ENCODE data around the gene CDC42BPA.

Gene CDC42BPA

GRCh38 chr1:227317523-227318015 lies 723 bp downstream of the CDC42BPA start:
- no peaks in the 10 kb centered on the region for H3K9me3 ChIP-seq (ENCODE audit: control insufficient read depth, insufficient read depth, low read length)
- no peaks in the 10 kb centered on the region for H3K36me3 ChIP-seq (ENCODE audit: control insufficient read depth, insufficient read depth, low read length)
- H3K4me1 ChIP-seq (ENCODE audit: control insufficient read depth, insufficient read depth, low read length) = no peaks in the 10 kb centered on the region; the same call in 1 of the 2 replicates
- peak overlapping the region; percentile 81 for H3K4me3 ChIP-seq (ENCODE audit: low read length)
- H3K27me3 ChIP-seq (ENCODE audit: control insufficient read depth, insufficient read depth, low read length) = no peaks in the 10 kb centered on the region
- H3K27ac ChIP-seq (ENCODE audit: low read length) = no peak overlapping the region
- DNase-seq (ENCODE audit: low read depth, low spot score) = no peak
- no CpG with 5 or more reads among the region's 30 CpGs for WGBS (ENCODE audit: insufficient coverage, insufficient read length)

DNA sequence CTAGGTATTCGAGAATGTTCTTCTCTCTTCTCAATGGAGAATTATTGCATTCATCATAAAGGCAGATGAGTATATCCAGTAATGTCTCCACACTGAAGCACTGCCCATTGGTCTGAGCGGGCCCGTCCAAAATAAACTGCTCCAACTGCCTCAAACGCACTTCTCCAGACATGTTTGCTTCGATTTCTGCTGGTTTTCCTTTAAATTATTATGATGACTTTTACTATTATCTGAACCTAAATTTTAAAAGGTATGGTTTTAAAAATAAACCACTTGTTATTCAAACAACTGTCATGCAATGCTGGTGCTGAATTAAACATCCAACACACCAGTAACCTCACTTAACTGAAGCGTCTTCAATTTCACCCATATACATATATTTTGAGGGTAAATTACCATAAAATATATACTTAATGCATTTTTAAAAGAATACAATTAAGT lies 1.3 kb downstream of the CDC42BPA start:
- no peaks in the 10 kb centered on the region for H3K27me3 ChIP-seq (ENCODE audit: control insufficient read depth, insufficient read depth, low read length)
- DNase-seq (ENCODE audit: low read depth, low spot score) = no peak
- H3K27ac ChIP-seq (ENCODE audit: low read length) = no peak overlapping the region
- H3K9me3 ChIP-seq (ENCODE audit: control insufficient read depth, insufficient read depth, low read length) = no peaks in the 10 kb centered on the region
- H3K4me3 ChIP-seq (ENCODE audit: low read length) = peak overlapping the region; percentile 81; the same call in 1 of the 2 replicates
- no peaks in the 10 kb centered on the region for H3K36me3 ChIP-seq (ENCODE audit: control insufficient read depth, insufficient read depth, low read length)
- H3K4me1 ChIP-seq (ENCODE audit: control insufficient read depth, insufficient read depth, low read length) = no peaks in the 10 kb centered on the region; the same call in 1 of the 2 replicates
- no CpG with 5 or more reads among the region's 6 CpGs for WGBS (ENCODE audit: insufficient coverage, insufficient read length)

DNA sequence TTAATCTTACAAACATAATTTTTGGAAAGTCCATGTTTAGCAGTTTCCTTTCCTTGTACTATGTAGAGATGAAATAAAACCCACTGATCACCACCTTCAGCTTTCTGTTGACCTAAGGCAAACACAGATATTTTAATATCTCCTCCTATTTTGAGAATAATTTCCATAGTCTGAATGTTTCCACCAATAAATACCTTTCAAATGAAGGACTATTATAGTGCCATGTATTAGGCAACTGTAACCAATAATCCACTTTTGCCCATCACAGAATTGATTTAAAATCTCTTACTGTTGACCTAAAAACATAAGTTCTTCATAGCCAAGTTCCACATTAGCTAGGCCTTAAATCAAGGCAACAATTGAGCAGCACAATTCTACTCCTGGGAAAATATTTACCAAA lies 1.8 kb downstream of the CDC42BPA start:
- Histone ChIP-seq H3K36me3 (ENCODE audit: control insufficient read depth, insufficient read depth, low read length) (no peaks in the 10 kb centered on the region), H3K4me3 (ENCODE audit: low read length) (peak overlapping the region; percentile 43; the same call in 1 of the 2 replicates), H3K4me1 (ENCODE audit: control insufficient read depth, insufficient read depth, low read length) (no peaks in the 10 kb centered on the region; the same call in 1 of the 2 replicates), H3K27ac (ENCODE audit: low read length) (no peak overlapping the region), H3K9me3 (ENCODE audit: control insufficient read depth, insufficient read depth, low read length) (no peaks in the 10 kb centered on the region), H3K27me3 (ENCODE audit: control insufficient read depth, insufficient read depth, low read length) (no peaks in the 10 kb centered on the region)
- DNase-seq (ENCODE audit: low read depth, low spot score) = no peak

- no peak for DNase-seq (ENCODE audit: low read depth, low spot score)
- Histone ChIP-seq H3K36me3 (ENCODE audit: control insufficient read depth, insufficient read depth, low read length) (no peaks in the 10 kb centered on the region), H3K4me3 (ENCODE audit: low read length) (peak overlapping the region; percentile 69; the same call in 1 of the 2 replicates), H3K4me1 (ENCODE audit: control insufficient read depth, insufficient read depth, low read length) (no peaks in the 10 kb centered on the region; the same call in 1 of the 2 replicates), H3K27me3 (ENCODE audit: control insufficient read depth, insufficient read depth, low read length) (no peaks in the 10 kb centered on the region), H3K9me3 (ENCODE audit: control insufficient read depth, insufficient read depth, low read length) (no peaks in the 10 kb centered on the region), H3K27ac (ENCODE audit: low read length) (no peak overlapping the region)
- WGBS (ENCODE audit: insufficient coverage, insufficient read length) = no CpG with 5 or more reads among the region's 7 CpGs
Observed at GRCh38 chr1:227315629-227316346, 2.5 kb downstream of the CDC42BPA start.

DNA sequence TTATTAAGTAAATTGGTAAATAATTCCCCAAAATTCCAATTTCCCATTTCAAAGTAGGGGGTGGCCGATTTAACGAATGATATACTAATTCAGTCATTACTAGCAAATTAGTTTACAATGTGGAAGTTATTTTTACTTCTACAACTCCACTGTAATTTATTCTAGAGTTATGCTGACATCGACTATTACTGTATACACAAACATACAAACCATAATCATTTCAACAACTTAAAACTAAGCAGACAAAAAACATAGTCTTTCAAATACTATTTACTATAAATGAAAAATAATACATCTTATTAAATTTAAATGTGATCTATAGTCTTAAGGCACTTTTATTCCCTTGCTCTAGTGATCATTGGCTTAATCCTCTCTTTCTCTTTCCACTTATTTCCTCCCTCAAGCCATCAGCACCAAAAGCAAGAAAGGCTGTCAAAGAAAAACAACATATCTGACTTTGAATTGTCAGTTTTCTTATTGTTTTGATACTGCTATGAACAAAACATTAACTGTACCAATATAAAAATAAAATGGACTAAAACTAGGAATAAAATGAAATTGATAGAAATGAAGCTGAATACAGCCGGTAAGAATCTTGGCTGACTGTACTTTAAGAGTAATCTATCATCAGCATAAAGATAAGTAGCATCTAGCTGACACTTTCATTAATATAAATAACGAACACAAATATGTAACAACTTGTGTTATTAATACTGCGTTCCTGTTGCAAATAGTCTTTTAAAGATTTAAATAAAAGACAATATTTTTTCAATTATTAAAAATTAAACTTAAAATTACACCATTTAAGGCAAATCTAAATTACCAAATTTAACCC lies 4.1 kb downstream of the CDC42BPA start:
- no peaks in the 10 kb centered on the region for H3K27me3 ChIP-seq (ENCODE audit: control insufficient read depth, insufficient read depth, low read length)
- no peak for DNase-seq (ENCODE audit: low read depth, low spot score)
- no CpG with 5 or more reads among the region's 6 CpGs for WGBS (ENCODE audit: insufficient coverage, insufficient read length)
- no peak overlapping the region for H3K4me3 ChIP-seq (ENCODE audit: low read length)
- no peaks in the 10 kb centered on the region for H3K9me3 ChIP-seq (ENCODE audit: control insufficient read depth, insufficient read depth, low read length)
- no peaks in the 10 kb centered on the region; the same call in 1 of the 2 replicates for H3K4me1 ChIP-seq (ENCODE audit: control insufficient read depth, insufficient read depth, low read length)
- H3K27ac ChIP-seq (ENCODE audit: low read length) = no peak overlapping the region
- no peaks in the 10 kb centered on the region for H3K36me3 ChIP-seq (ENCODE audit: control insufficient read depth, insufficient read depth, low read length)

- Histone ChIP-seq H3K4me1 (ENCODE audit: control insufficient read depth, insufficient read depth, low read length) (no peaks in the 10 kb centered on the region; the same call in 1 of the 2 replicates), H3K9me3 (ENCODE audit: control insufficient read depth, insufficient read depth, low read length) (no peaks in the 10 kb centered on the region), H3K27ac (ENCODE audit: low read length) (no peak overlapping the region), H3K36me3 (ENCODE audit: control insufficient read depth, insufficient read depth, low read length) (no peaks in the 10 kb centered on the region), H3K4me3 (ENCODE audit: low read length) (no peak overlapping the region), H3K27me3 (ENCODE audit: control insufficient read depth, insufficient read depth, low read length) (no peaks in the 10 kb centered on the region)
- no peak for DNase-seq (ENCODE audit: low read depth, low spot score)
- no CpG with 5 or more reads among the region's 6 CpGs for WGBS (ENCODE audit: insufficient coverage, insufficient read length)
Observed at GRCh38 chr1:227312361-227313025, 5.8 kb downstream of the CDC42BPA start.

GRCh38 chr1:227311389-227312001 lies 6.8 kb downstream of the CDC42BPA start:
- H3K4me1 ChIP-seq (ENCODE audit: control insufficient read depth, insufficient read depth, low read length) = no peaks in the 10 kb centered on the region; the same call in 1 of the 2 replicates
- whole genome bisulfite sequencing (ENCODE audit: insufficient coverage, insufficient read length) = no CpG with 5 or more reads among the region's 4 CpGs
- no peaks in the 10 kb centered on the region for H3K36me3 ChIP-seq (ENCODE audit: control insufficient read depth, insufficient read depth, low read length)
- DNase-seq (ENCODE audit: low read depth, low spot score) = no peak
- H3K27me3 ChIP-seq (ENCODE audit: control insufficient read depth, insufficient read depth, low read length) = no peaks in the 10 kb centered on the region
- no peaks in the 10 kb centered on the region for H3K9me3 ChIP-seq (ENCODE audit: control insufficient read depth, insufficient read depth, low read length)
- H3K4me3 ChIP-seq (ENCODE audit: low read length) = no peak overlapping the region
- H3K27ac ChIP-seq (ENCODE audit: low read length) = no peak overlapping the region

DNA sequence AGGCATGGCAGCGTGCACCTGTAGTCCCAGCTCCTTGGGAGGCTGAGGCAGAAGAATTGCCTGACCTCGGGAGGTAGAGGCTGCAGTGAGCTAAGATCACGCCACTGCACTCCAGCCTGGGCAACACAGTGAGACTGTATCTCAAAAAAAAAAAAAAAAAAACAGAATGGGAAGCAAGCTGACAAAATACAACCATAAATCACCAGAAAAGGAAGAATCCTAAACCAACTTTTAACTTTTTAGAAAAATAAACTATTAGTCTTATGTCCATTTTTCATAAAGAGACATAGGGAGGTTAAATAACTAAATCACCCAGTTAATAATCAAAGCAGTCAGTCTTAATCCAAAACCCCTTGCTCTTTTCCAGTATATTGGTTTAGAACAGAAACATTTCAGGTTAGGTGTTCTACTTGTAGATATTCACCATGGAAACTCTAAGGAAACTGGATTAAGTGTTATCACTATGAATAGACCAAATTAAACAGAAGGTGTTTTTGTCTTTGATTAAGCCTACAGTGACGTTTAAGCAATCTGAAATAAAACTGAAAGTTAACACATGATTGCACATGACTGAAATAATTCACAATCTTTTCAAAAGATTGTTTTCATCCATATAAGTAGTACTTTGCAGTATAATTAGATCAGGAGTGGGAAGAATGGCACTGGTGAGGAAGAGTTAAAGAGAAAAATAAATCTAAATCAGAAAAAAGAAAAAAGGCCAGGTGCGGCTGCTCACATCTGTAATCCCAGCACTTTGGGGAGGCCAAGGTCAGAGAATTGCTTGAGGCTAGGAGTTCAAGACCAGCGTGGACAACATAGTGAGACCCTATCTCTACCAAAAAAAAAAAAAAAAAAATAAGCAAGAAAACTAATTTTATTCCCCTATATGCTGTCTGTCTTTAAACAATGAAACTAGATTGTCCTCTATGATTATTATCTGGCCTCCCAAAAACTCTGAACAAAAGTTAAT lies 9.6 kb downstream of the CDC42BPA start:
- no peak overlapping the region for H3K4me3 ChIP-seq (ENCODE audit: low read length)
- DNase-seq (ENCODE audit: low read depth, low spot score) = no peak
- no peaks in the 10 kb centered on the region for H3K36me3 ChIP-seq (ENCODE audit: control insufficient read depth, insufficient read depth, low read length)
- H3K9me3 ChIP-seq (ENCODE audit: control insufficient read depth, insufficient read depth, low read length) = no peaks in the 10 kb centered on the region
- no peaks in the 10 kb centered on the region; the same call in 1 of the 2 replicates for H3K4me1 ChIP-seq (ENCODE audit: control insufficient read depth, insufficient read depth, low read length)
- H3K27ac ChIP-seq (ENCODE audit: low read length) = no peak overlapping the region
- WGBS (ENCODE audit: insufficient coverage, insufficient read length) = no CpG with 5 or more reads among the region's 6 CpGs
- H3K27me3 ChIP-seq (ENCODE audit: control insufficient read depth, insufficient read depth, low read length) = no peaks in the 10 kb centered on the region

GRCh38 chr1:227306689-227307088 lies 11.6 kb downstream of the CDC42BPA start:
- no CpG with 5 or more reads among the region's 3 CpGs for WGBS (ENCODE audit: insufficient coverage, insufficient read length)
- no peak for DNase-seq (ENCODE audit: low read depth, low spot score)
- no peaks in the 10 kb centered on the region for H3K36me3 ChIP-seq (ENCODE audit: control insufficient read depth, insufficient read depth, low read length)
- H3K27ac ChIP-seq (ENCODE audit: low read length) = no peak overlapping the region
- H3K9me3 ChIP-seq (ENCODE audit: control insufficient read depth, insufficient read depth, low read length) = no peaks in the 10 kb centered on the region
- H3K4me3 ChIP-seq (ENCODE audit: low read length) = no peak overlapping the region
- H3K4me1 ChIP-seq (ENCODE audit: control insufficient read depth, insufficient read depth, low read length) = no peaks in the 10 kb centered on the region
- H3K27me3 ChIP-seq (ENCODE audit: control insufficient read depth, insufficient read depth, low read length) = no peaks in the 10 kb centered on the region
